ENCODE data around the gene ZNF750.

DNA sequence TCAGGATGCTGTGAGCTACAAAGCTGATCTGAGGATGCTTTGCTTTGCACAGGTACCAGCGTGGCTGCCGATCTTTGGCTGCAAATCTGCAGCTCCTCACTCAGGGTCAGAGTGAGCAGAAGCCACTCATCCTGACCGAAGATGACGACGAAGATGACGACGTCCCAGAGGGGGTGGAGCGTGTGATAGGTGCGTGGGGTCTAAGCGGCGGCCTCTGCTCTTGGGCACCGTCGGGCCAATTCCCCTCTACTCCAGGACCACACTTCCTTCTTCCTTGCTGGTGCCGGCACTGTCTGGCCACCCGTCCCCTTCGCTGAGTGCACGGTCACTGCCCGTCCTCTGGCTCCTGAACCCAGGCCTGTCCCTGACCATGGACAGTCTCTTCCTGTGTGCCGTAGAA lies 34.0 kb downstream of the ZNF750 start:
- TF ChIP-seq POLR2A (IDR thresholded peaks at IDR 0.05; ENCODE audit: low read depth, low read length): no peak
- no peak for TF ChIP-seq POLR2AphosphoS5 (IDR thresholded peaks at IDR 0.05; ENCODE audit: low read depth, low read length)

All from GM12892 (cell line).